Measurements from ENCODE around the gene UPF3A.
A peak's percentile ranks its signal among the peaks of the same experiment; 100 is the strongest.
"Not testable (repeated sequence)": the region's sequence is repeated elsewhere in the genome, so short reads cannot be mapped to it uniquely, and the experiment has no call there.

Gene UPF3A

GRCh38 chr13:114281351-114282040, at the start of gene UPF3A:
UPF3A (plus strand) TSS chr13:114281601; CDS start chr13:114281640, 39 bp downstream.
- in situ Hi-C loops (cut with MboI; ENCODE audit: low pct_unique_long_range_greater_than_20kb, low sequenced_read_pairs) = no loop called here
- peak; percentile 88 for DNase-seq

- in situ Hi-C loops (cut with MboI; ENCODE audit: low pct_unique_long_range_greater_than_20kb, low sequenced_read_pairs) = no loop called here
- DNase-seq = no peak
Observed at GRCh38 chr13:114231886-114232285, 49.5 kb upstream of the UPF3A start.

- DNase-seq = no peak
- in situ Hi-C loops (cut with MboI; ENCODE audit: low pct_unique_long_range_greater_than_20kb, low sequenced_read_pairs) = no loop called here
Observed at GRCh38 chr13:114234266-114234644, 47.1 kb upstream of the UPF3A start.

GRCh38 chr13:114234645-114235421, 46.6 kb upstream of the UPF3A start, which contains the start of gene CDC16:
CDC16 (plus strand) TSS chr13:114234897; CDS start chr13:114235085, 188 bp downstream.
- in situ Hi-C loops (cut with MboI; ENCODE audit: low pct_unique_long_range_greater_than_20kb, low sequenced_read_pairs) = no loop called here

GRCh38 chr13:114235697-114236096, 45.7 kb upstream of the UPF3A start:
- in situ Hi-C loops (cut with MboI; ENCODE audit: low pct_unique_long_range_greater_than_20kb, low sequenced_read_pairs) = no loop called here
- DNase-seq = no peak

More at GRCh38 chr13:114234645-114235421, 46.6 kb upstream of the UPF3A start, which contains the start of gene CDC16:
- peak; percentile 83 for DNase-seq

- in situ Hi-C loops (cut with MboI; ENCODE audit: low pct_unique_long_range_greater_than_20kb, low sequenced_read_pairs) = no loop called here
- DNase-seq = no peak
Observed at GRCh38 chr13:114236227-114236626, 45.2 kb upstream of the UPF3A start.

- in situ Hi-C loops (cut with MboI; ENCODE audit: low pct_unique_long_range_greater_than_20kb, low sequenced_read_pairs) = no loop called here
- DNase-seq = no peak
Observed at GRCh38 chr13:114237415-114238112, 43.8 kb upstream of the UPF3A start.

- no peak for DNase-seq
- in situ Hi-C loops (cut with MboI; ENCODE audit: low pct_unique_long_range_greater_than_20kb, low sequenced_read_pairs) = no loop called here
Observed at GRCh38 chr13:114241918-114242317, 39.5 kb upstream of the UPF3A start.

- in situ Hi-C loops (cut with MboI; ENCODE audit: low pct_unique_long_range_greater_than_20kb, low sequenced_read_pairs) = no loop called here
Observed at GRCh38 chr13:114243971-114244370, 37.4 kb upstream of the UPF3A start.

GRCh38 chr13:114244637-114245036, 36.8 kb upstream of the UPF3A start:
- no peak for DNase-seq
- in situ Hi-C loops (cut with MboI; ENCODE audit: low pct_unique_long_range_greater_than_20kb, low sequenced_read_pairs) = no loop called here

More at GRCh38 chr13:114243971-114244370, 37.4 kb upstream of the UPF3A start:
- no peak for DNase-seq

GRCh38 chr13:114248011-114248410, 33.4 kb upstream of the UPF3A start:
- no peak for DNase-seq
- in situ Hi-C loops (cut with MboI; ENCODE audit: low pct_unique_long_range_greater_than_20kb, low sequenced_read_pairs) = no loop called here

- in situ Hi-C loops (cut with MboI; ENCODE audit: low pct_unique_long_range_greater_than_20kb, low sequenced_read_pairs) = no loop called here
Observed at GRCh38 chr13:114249077-114249476, 32.3 kb upstream of the UPF3A start.

GRCh38 chr13:114251639-114252440, 29.6 kb upstream of the UPF3A start:
- in situ Hi-C loops (cut with MboI; ENCODE audit: low pct_unique_long_range_greater_than_20kb, low sequenced_read_pairs); DNase-seq: not testable (repeated sequence)

More at GRCh38 chr13:114249077-114249476, 32.3 kb upstream of the UPF3A start:
- DNase-seq = no peak

- in situ Hi-C loops (cut with MboI; ENCODE audit: low pct_unique_long_range_greater_than_20kb, low sequenced_read_pairs) = no loop called here
- DNase-seq = peak; percentile 52
Observed at GRCh38 chr13:114256547-114256946, 24.9 kb upstream of the UPF3A start.

- DNase-seq = no peak
- in situ Hi-C loops (cut with MboI; ENCODE audit: low pct_unique_long_range_greater_than_20kb, low sequenced_read_pairs) = no loop called here
Observed at GRCh38 chr13:114257014-114257413, 24.4 kb upstream of the UPF3A start.

GRCh38 chr13:114258589-114258988, 22.8 kb upstream of the UPF3A start:
- in situ Hi-C loops (cut with MboI; ENCODE audit: low pct_unique_long_range_greater_than_20kb, low sequenced_read_pairs) = no loop called here
- DNase-seq = no peak

- in situ Hi-C loops (cut with MboI; ENCODE audit: low pct_unique_long_range_greater_than_20kb, low sequenced_read_pairs) = no loop called here
- no peak for DNase-seq
Observed at GRCh38 chr13:114259374-114259773, 22.0 kb upstream of the UPF3A start.

GRCh38 chr13:114259974-114260373, 21.4 kb upstream of the UPF3A start:
- in situ Hi-C loops (cut with MboI; ENCODE audit: low pct_unique_long_range_greater_than_20kb, low sequenced_read_pairs) = no loop called here
- DNase-seq = no peak

GRCh38 chr13:114260814-114261213, 20.6 kb upstream of the UPF3A start:
- DNase-seq = peak; percentile 16
- in situ Hi-C loops (cut with MboI; ENCODE audit: low pct_unique_long_range_greater_than_20kb, low sequenced_read_pairs) = no loop called here

Measured in KBM-7 (cell line).